Activated naive CD8-positive, alpha-beta T cell (primary cell): Measurements from ENCODE around the gene DCST2.

ENCODE experiments used
- H3K27ac Mint-ChIP-seq: one replicate; pipeline ENCODE4 v1.8.0; 2021; ENCODE audit warnings: mixed read lengths
- H3K27me3 Mint-ChIP-seq: one replicate; pipeline ENCODE4 v1.8.0; 2021; ENCODE audit warnings: mixed read lengths
- H3K36me3 Mint-ChIP-seq: one replicate; pipeline ENCODE4 v1.8.0; 2021; ENCODE audit warnings: mixed read lengths
- H3K4me1 Mint-ChIP-seq: one replicate; pipeline ENCODE4 v1.8.0; 2021; ENCODE audit warnings: low read depth, mixed read lengths
- H3K4me3 Mint-ChIP-seq: one replicate; pipeline ENCODE4 v1.8.0; 2021; ENCODE audit warnings: mild to moderate bottlenecking, mixed read lengths
- H3K9me3 Mint-ChIP-seq: one replicate; pipeline ENCODE4 v1.8.0; 2021; ENCODE audit warnings: low read depth, mixed read lengths

DCST2 gene

GRCh38 chr1:155005076-155006011, 28.2 kb downstream of the DCST2 start:
- Mint-ChIP-seq H3K9me3 (no peaks in the 10 kb centered on the region), H3K36me3 (no peaks in the 10 kb centered on the region), H3K27ac (peak overlapping the region; percentile 83), H3K27me3 (no peaks in the 10 kb centered on the region), H3K4me3 (no peak overlapping the region), H3K4me1 (peaks cover 51% of the 10 kb centered on the region)

- Mint-ChIP-seq H3K4me1 (peaks cover 48% of the 10 kb centered on the region), H3K36me3 (no peaks in the 10 kb centered on the region), H3K4me3 (peak overlapping the region; percentile 79), H3K27ac (peak overlapping the region; percentile 77), H3K27me3 (no peaks in the 10 kb centered on the region), H3K9me3 (no peaks in the 10 kb centered on the region)
These were observed 29.1 kb downstream of the DCST2 start for GRCh38 chr1:155004352-155005075.

DNA sequence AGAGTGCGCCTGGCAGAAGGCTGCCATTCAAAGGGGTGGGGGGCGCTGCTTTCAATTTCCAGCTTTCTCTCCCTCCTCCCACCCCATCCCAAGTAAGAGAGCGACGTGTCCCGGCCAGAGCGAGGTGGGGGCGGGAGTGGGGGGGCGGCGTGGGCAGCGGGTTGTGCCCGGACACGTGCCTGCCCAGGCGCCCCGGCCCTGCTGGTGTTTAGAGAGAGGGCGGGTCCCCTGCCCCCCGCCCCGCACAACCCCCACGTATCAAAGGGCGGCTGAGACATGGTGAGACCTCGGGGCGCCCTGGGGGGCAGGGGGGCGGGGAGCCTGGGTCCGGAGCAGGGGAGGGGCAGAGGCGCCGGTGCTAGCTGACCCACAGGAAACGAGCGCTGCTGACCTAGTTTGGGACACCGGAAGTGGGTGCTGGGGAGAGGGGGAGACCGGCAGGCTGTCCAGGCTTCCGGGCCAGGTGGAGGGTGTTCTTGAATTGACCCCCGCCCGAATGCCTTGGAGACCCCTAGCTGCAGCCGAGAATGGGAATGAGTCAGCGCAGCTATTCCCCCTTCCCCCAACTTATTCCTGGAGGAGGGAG, 29.7 kb downstream of the DCST2 start:
- peaks cover 50% of the 10 kb centered on the region for H3K4me1 Mint-ChIP-seq
- peak overlapping the region; percentile 81 for H3K27ac Mint-ChIP-seq
- H3K4me3 Mint-ChIP-seq: peak overlapping the region; percentile 90
- no peaks in the 10 kb centered on the region for H3K9me3 Mint-ChIP-seq
- no peaks in the 10 kb centered on the region for H3K27me3 Mint-ChIP-seq
- no peaks in the 10 kb centered on the region for H3K36me3 Mint-ChIP-seq

GRCh38 chr1:155003227-155003765, 30.3 kb downstream of the DCST2 start:
- Mint-ChIP-seq H3K9me3 (no peaks in the 10 kb centered on the region), H3K27ac (peak overlapping the region; percentile 81)

GRCh38 chr1:155002464-155003226, 30.9 kb downstream of the DCST2 start, which contains the start of gene ZBTB7B:
TSS of gene ZBTB7B (plus strand) at chr1:155002802. CDS start at chr1:155014661, 11,859 bp downstream.
- H3K27me3 Mint-ChIP-seq: no peaks in the 10 kb centered on the region
- no peaks in the 10 kb centered on the region for H3K9me3 Mint-ChIP-seq
- peak within 1 kb of the TSS; percentile 88 for H3K27ac Mint-ChIP-seq
- H3K4me1 Mint-ChIP-seq: peaks cover 54% of the 10 kb centered on the region
- H3K4me3 Mint-ChIP-seq: peak within 1 kb of the TSS; percentile 90
- H3K36me3 Mint-ChIP-seq: no peaks in the 10 kb centered on the region

More at GRCh38 chr1:155003227-155003765, 30.3 kb downstream of the DCST2 start:
- peaks cover 49% of the 10 kb centered on the region for H3K4me1 Mint-ChIP-seq
- H3K27me3 Mint-ChIP-seq: no peaks in the 10 kb centered on the region
- no peaks in the 10 kb centered on the region for H3K36me3 Mint-ChIP-seq
- H3K4me3 Mint-ChIP-seq: peak overlapping the region; percentile 90

GRCh38 chr1:155001675-155002463, 31.7 kb downstream of the DCST2 start:
- peak overlapping the region; percentile 87 for H3K4me3 Mint-ChIP-seq
- no peaks in the 10 kb centered on the region for H3K27me3 Mint-ChIP-seq
- peak overlapping the region; percentile 88 for H3K27ac Mint-ChIP-seq
- H3K9me3 Mint-ChIP-seq: no peaks in the 10 kb centered on the region
- H3K4me1 Mint-ChIP-seq: peaks cover 55% of the 10 kb centered on the region
- no peaks in the 10 kb centered on the region for H3K36me3 Mint-ChIP-seq

DNA sequence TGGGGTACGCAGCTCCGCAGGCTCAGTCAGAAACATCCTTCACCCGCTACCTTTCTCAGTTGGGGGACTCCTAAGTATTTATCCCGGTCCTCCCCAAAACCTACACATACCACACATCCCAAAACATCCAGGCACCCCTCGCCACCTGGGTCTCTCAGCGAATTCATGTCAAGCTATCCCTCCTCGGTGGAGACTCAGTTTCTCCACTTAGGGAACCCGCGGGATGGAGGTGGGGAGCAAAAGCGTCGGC, 32.2 kb downstream of the DCST2 start:
- Mint-ChIP-seq H3K36me3 (peaks cover under 1% of the 10 kb centered on the region), H3K27me3 (no peaks in the 10 kb centered on the region), H3K4me1 (peaks cover 50% of the 10 kb centered on the region), H3K27ac (peak overlapping the region; percentile 41), H3K4me3 (peak overlapping the region; percentile 82), H3K9me3 (no peaks in the 10 kb centered on the region)

DNA sequence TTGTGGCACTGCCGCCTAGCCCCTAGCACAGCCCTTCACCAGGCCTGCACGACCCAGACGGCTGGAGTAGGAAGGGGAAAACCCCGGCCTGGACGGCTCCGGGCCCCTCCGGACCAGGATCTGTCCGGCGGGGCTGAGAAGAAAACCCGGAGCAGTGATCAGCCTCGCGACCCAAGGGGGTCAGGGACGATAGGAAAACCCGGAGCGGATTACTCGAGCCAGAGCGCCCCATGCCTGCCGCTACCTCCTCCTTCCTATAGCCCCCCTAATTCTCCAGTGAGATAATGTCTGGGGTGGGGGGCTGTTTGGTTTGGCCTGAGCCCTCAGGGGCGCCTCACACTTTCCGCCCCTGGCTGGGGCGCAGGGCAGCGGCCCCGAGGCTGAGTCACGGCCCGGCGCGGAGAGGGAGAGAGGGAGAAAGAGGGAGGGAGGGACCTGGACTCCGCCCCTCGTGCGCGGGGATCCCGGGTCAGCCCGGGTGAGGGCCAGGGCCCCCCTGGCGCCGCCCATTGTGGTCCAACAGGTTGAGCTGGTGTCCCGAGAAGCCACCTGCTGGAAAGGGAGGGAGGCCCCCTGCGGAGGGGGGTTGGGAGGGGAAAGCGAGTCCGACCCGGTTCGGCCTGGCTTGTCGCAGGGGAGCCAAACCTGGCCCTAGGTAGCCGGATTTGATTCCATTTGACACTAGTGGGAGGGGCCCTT, 32.7 kb downstream of the DCST2 start:
- peaks cover 2% of the 10 kb centered on the region for H3K36me3 Mint-ChIP-seq
- peak overlapping the region; percentile 82 for H3K4me3 Mint-ChIP-seq
- H3K4me1 Mint-ChIP-seq: peaks cover 47% of the 10 kb centered on the region

DNA sequence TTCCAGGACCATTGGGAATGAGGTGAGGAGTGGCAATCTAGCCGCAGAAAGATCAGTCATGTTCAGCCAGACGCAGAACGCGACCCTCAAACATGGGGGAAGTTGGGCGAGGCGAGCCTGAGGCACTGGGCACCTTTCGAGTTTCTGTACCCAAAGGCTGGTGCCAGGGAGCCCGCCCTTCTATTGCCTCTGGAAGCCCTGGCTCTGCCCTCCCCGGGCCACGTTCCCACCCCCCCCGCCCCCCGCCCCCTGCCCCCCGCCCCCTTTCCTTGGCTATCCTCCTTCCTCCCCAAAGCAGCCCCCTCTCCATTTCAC, 33.2 kb downstream of the DCST2 start:
- H3K27me3 Mint-ChIP-seq: peaks cover 2% of the 10 kb centered on the region
- peak overlapping the region; percentile 90 for H3K4me3 Mint-ChIP-seq
- H3K9me3 Mint-ChIP-seq: no peaks in the 10 kb centered on the region
- H3K4me1 Mint-ChIP-seq: peaks cover 44% of the 10 kb centered on the region
- H3K27ac Mint-ChIP-seq: peak overlapping the region; percentile 91
- peaks cover 2% of the 10 kb centered on the region for H3K36me3 Mint-ChIP-seq

More for the DNA sequence above, 32.7 kb downstream of the DCST2 start:
- H3K27me3 Mint-ChIP-seq: no peaks in the 10 kb centered on the region
- no peaks in the 10 kb centered on the region for H3K9me3 Mint-ChIP-seq
- peak overlapping the region; percentile 54 for H3K27ac Mint-ChIP-seq

DNA sequence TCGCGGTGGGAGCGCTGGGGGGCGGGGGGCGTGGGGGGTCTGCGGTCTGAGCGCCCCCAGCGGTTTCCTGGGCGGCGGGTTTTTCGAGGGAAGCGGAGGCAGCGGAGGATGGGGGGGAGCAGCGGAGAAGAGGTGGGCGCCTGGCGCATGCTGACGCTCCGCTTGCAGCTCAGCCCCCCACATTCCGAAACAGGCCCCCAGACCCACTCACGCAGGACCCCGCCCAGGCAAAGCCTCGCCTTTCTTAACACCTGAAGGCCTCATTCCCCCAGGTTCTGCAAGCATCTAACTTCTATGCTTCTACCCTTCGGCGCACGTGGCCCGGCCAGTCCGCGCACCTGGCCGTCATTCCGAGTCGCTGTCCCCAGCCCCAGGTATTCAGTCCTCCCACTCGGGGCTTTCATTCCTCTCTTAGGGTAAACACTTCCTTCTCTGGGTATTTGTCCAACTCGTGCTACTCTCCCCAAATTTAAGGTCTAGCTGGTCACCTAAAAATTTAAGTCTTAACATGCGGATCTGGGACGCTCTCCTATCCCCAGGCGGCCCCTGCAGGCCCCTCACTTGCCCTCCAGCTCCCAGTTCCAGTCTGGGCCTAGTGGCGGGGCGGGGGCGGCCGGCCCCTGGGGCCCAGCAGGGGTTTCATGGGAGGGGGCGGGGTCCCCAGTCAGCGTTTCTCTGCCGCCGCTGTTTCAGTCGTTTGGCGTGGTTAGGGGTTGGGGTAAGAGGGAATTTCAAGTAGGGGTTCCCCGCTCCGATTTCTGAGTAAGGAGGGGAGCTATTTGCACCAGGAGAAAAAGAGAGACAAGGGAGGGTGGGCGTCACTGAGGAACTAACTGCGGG, 33.8 kb downstream of the DCST2 start:
- Mint-ChIP-seq H3K27me3 (peaks cover 2% of the 10 kb centered on the region), H3K9me3 (no peaks in the 10 kb centered on the region), H3K4me3 (peak overlapping the region; percentile 90), H3K36me3 (peaks cover 2% of the 10 kb centered on the region), H3K4me1 (peaks cover 40% of the 10 kb centered on the region), H3K27ac (peak overlapping the region; percentile 91)

DNA sequence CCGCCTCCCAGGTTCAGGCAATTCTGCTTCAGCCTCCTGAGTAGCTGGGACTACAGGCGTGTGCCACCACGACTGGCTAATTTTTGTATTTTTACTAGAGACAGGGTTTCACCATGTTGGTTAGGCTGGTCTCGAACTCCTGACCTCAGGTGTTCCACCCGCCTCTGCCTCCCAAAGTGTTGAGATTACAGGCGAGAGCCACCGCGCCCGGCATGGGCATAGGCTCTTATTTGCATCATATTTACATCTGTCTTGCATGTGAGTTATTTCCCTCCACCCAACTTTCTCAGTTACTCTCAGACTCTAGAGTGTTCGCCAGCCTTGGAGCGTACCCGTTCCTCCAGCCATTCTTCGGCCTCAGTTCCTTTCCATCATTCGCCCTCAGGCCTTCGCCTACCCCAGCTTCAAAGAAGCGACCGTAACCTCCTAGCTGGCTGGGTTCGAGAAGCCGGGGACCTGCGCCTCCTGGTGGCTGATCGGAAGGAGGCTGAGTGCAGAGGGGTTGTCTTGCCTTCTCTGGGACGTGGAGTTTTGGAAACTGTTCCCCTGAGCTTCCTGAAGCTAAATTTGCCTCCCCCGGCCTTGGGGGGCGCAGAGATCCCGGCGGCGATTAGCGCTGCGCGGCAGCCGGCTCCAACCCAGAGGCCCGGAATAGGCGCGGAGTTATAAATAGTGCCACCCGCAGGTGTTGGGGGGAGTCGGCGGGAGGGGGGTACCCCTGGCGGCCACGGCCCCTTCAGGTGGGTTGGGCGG, 34.6 kb downstream of the DCST2 start:
- Mint-ChIP-seq H3K4me3 (peak overlapping the region; percentile 86), H3K27ac (peak overlapping the region; percentile 78), H3K27me3 (peaks cover 2% of the 10 kb centered on the region), H3K9me3 (no peaks in the 10 kb centered on the region), H3K36me3 (peaks cover 2% of the 10 kb centered on the region), H3K4me1 (peaks cover 33% of the 10 kb centered on the region)

DNA sequence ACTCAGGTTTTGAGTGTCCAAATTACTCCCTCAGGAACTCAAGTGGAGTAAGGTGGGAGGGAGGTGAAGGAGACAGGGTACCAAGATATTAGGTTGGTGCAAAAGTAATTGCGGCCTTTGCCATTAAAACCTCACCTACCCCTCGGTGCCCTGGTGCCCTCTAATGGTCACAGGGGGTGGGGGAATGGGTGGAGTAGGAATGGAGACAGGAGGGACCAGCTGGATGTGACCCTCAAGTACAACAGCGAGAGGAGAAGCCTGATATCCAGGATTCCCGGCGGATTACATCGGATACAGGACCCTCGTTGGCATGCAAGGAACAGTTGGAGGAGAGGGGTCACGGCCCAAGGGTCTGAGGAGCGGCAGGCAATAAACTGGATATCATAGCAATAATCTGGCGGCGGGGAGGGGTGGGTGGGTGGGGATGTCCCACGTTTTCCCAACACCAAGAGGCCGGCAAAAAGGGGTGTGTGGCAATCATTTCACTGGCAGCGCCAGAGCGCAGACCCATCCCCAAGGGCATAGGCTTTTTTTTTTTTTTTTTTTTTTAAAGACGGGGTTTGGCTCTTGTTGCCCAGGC, 35.3 kb downstream of the DCST2 start:
- Mint-ChIP-seq H3K27ac (no peak overlapping the region), H3K27me3 (peaks cover 2% of the 10 kb centered on the region), H3K4me3 (peak overlapping the region; percentile 10), H3K9me3 (no peaks in the 10 kb centered on the region), H3K4me1 (peaks cover 28% of the 10 kb centered on the region), H3K36me3 (peaks cover 2% of the 10 kb centered on the region)
